ENCODE data around the gene ENTPD1.
"Not testable (repeated sequence)": the region's sequence is repeated elsewhere in the genome, so short reads cannot be mapped to it uniquely, and the experiment has no call there.

The ENTPD1 gene

GRCh38 chr10:95759233-95759826, 3.4 kb downstream of the ENTPD1 start:
- no peak for DNase-seq

DNA sequence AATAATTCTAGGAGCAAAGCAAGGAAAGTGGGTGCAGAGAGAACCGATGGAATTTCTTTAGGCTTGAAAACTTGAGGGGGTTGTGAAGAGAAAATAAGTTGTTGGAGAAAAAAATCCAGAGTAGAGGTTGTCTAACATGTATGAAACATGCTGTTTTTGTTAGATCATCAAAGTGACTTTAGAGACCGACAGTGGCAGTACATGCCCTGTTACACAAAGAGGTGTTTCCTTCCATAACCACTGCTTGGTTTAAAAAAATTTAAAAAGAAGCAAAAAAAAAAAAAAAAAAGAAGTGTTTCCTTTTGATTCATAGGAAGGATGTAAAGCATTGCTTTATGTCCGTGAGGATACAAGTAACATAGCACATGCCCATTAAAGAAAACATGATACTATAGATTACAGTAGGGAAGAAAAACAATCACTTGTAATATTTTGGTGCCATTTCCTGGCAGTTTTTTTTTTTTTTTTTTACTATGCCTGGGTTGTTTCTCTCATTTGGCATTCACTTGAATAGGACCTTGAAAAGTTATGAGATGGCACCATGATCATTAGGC, 6.1 kb downstream of the ENTPD1 start:
- no peak for DNase-seq

GRCh38 chr10:95767884-95768556, 12.1 kb downstream of the ENTPD1 start:
- no peak for DNase-seq

DNA sequence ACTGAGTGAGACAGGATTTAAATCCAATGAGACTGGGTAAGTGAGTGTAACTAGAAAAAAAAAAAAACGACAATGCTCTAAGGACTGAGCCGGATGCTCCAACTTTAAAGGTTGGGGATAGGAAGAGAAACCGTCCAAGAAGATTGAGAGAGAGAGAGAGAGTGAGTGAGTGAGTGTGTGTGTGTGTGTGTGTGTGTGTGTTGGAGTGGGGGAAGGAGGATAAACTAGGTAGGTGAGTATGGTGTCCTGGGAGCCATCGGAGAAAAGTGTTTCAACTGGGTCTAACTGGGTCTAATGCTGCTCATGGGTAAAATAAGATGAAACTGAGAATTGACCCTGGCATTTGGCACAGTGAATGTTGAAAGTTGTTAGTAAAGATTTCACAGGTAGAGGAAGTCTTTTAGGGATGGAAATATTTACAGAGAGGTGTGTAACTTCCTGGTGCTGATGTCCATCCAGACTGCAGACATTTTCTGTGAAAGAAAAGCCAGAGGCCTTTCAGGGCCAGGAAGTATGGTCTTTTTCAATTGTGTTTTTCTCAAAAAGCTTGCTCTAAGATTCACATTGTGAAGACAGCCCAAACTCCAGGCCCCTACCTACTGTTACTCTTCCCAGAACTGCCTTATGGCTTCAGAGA, 14.2 kb downstream of the ENTPD1 start:
- DNase-seq: no peak

DNA sequence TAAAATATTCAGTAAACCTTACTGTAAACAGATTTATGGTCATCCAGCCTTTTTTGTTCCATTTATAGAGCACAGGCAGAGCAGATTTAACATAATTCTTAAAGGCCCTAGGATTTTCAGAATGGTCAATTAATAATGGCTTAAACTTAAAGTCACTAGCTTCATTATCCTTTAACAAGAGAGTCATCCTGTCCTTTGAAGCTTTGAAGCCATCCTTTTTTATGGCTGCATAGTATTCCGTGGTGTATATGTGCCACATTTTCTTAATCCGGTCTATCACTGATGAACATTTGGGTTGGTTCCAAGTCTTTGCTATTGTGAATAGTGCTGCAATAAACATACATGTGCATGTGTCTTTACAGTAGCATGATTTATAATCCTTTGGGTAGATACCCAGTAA, 17.5 kb downstream of the ENTPD1 start:
- not testable (repeated sequence) for DNase-seq

- not testable (repeated sequence) for DNase-seq
Observed at GRCh38 chr10:95777638-95778037, 21.7 kb downstream of the ENTPD1 start.

GRCh38 chr10:95782318-95782717, 26.4 kb downstream of the ENTPD1 start:
- DNase-seq: no peak

DNA sequence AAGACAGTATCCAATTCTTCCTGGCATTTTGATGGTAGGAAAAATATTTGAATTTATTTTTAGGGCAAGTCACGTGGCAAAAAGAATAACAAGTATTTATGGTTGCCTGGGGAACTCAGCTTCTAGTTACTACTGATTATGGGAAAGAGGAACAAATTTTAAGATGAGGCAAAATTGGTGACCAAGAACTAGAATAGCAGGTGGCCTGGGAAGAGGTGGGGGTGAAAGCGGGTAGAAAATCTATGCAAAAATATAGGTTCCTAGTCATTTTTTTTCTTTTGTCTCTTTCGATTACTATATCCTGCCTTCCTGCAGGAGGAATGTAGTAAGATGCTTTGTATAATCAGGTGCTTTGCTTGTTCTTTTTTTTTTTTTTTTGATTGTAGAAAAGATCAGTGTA, 27.8 kb downstream of the ENTPD1 start:
- no peak for DNase-seq

DNA sequence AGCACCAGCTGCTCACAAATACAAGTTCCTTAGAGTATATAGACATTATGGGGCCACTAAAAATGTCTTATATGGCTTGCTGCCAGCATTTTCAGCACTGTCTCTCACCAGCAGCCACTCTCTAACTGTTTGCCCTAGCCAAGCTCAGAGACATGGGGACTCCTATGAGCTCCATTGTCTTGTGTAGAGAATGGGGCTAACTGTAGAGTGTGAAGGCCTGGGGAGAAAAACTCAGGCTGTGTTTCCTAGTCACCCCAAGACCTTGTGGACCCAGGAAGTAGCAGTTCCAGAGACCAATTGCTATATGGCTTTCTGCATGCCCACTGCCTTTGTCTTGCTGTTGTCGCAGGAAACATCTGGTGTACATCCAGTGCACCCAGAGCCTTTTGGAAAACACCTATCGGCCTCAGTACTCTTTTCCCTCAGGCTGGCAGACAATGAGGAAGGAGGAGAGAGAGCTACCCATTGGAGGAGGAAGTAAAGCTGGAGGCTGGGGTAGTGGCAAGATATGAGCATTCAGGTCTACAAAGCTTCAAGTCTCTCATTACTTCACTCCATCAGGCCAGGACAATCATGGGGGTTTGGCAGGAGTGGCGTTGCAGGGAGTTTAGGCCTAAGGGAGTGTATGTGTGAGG, 28.4 kb downstream of the ENTPD1 start:
- DNase-seq: no peak

- no peak for DNase-seq
Observed at GRCh38 chr10:95785317-95785716, 29.4 kb downstream of the ENTPD1 start.

DNA sequence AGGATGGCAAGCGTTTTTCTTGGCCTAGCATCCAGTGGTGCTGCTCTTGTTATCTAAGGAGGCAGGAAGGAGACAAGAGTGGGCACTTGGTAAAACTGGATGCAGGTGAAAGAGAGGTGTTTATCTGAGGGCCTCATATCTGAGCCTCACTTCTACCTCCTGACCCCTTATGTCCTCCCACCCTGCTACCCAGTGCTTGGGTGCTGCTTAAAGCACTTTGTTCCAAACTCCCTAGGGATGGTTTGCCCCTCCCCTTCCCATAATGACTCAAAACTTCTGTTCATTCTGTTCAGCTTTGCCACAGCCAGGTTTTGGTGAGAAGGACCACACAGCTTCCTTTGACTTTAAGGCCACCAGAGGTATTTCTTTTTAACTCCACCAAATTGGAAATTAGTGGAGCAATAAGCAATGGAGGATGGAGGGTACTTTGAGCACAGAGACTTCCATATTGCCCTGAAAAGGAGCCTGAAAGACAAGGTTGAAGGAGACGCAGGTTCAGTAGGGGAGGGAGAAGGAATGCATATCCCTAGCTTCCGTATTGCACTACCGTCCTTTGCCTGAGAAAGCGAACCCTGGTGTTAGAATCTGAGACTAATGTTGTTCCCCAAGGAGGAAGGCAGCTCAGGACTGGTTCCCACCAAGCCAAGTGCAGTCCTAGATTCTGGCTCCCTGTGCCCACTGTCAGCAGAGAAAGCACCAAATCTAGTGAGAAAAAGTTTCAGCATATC, 30.1 kb downstream of the ENTPD1 start:
- DNase-seq: no peak

DNA sequence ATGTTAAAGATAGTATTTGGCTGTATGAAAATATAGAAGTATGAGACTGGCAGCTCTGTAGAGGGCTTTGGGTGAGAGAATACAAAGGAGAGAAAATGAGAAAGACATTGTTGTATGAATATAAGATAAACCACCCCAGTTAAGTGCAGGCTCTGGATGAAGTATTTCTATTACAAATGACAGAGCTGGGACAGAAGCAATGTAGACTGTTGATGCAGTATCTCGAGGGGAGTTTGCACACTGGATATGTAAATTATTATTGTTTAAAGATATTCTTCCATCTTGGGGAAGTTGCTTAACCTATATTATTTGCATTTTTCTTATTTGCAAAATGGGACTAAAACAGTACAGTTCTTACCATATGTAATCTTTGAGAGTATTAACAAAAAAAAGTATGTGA, 31.5 kb downstream of the ENTPD1 start:
- no peak for DNase-seq

GRCh38 chr10:95788830-95789229, 32.9 kb downstream of the ENTPD1 start:
- DNase-seq: no peak

DNA sequence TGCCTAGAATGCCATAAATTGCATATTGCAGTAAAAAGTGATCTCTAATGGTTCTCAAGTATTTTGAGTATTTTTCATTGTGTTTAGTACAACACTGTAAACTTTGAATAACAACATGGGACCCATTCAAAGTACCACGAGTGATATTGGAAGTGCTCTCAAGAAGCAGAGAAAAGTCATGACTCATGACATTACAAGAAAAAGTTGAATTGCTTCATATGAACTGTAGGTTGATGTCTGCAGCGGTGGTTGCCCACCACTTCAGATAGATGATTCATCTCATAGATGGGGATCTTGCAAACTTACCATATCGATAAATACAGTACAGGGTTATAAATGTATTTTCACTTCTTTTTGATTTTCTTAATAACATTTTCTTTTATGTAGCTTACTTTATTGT, 33.9 kb downstream of the ENTPD1 start:
- DNase-seq: no peak

DNA sequence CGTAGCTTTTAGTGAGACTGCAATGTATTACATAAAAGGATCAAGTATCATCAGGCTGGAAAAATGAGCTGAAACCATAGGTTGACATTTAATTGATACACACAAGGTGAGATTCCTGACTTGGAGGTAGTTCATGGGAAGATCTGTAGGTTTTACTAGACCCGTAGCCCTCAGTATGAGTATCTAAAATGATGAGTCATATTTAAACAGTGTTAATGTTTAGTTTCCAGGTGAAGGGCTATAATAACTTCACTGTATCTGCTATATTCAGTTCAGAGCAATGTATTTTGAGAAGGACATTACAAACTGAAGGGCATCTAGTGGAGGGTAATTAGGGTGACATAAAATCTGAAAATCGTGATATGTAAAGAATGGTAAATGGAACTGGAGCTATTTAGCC, 35.0 kb downstream of the ENTPD1 start:
- no peak for DNase-seq

DNA sequence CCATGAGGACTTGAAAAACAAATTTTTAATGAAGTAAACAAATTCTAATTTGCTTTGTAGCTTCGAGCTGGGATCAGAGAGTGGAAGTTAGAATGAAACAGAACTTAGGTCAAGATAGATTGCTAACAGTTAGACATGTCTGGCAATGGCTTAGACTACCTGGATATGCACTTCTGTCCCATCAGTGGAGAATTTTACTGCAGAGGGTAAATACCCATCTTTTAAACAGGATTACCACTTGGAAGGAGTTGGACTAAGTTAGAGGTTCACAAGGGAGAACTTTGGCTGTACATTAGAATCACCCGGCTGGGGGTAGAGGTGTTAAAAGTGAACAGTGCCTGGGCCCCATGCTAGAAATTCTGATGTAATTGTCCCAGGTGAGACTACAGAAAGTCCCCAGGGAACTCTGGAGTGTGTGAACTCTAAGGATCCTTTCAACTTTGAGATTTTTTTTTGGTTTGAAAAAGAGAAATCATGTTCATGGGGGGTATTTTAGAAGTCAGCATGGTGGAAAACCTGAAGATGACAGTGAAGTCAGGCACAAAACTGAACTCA, 35.5 kb downstream of the ENTPD1 start:
- no peak for DNase-seq

- DNase-seq: no peak
Observed at GRCh38 chr10:95792211-95792780, 36.3 kb downstream of the ENTPD1 start.

- DNase-seq: no peak
Observed at GRCh38 chr10:95792874-95793285, 36.9 kb downstream of the ENTPD1 start.

- no peak for DNase-seq
Observed at GRCh38 chr10:95793401-95794045, 37.6 kb downstream of the ENTPD1 start.

DNA sequence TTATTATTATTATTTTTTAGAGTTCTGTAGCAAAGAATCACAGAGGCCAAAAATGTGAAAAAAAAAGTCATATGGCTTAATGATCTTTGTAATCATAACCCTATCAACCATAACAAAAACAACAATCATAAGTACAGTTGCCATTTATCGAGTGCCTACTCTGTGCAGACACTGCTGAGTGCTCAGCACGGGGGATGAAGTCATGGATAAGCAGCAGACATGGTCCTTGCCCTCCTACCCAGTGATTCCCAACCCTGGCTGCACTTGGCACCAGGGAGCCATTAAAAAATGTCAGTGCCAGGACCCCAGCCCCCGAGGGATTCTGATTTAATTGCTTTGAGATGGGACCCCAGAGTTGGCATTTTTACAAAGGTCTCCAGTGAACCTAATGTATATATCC, 38.2 kb downstream of the ENTPD1 start:
- no peak for DNase-seq

GRCh38 chr10:95795602-95796001, 39.6 kb downstream of the ENTPD1 start:
- DNase-seq: no peak

- no peak for DNase-seq
Observed at GRCh38 chr10:95796504-95796903, 40.5 kb downstream of the ENTPD1 start.
